Stomach (tissue), 9 donors: ENCODE data around the gene PTPRM. TPM values are rescaled to one million over a fixed set of nuclear protein-coding genes. Genes with fewer than 3 reads are reported as not detected.

Experiments used
- DNase-seq, 2 donors: peaks; one replicate each; pipeline versions ENCODE4 v3.0.0 to v3.0.0-alpha.2; 2013 to 2019
- H3K27ac ChIP-seq, 5 donors: fragments of 200-600 bp in 4 of 5; sonication (generic) in 4 of 5; one replicate each; pipeline ENCODE4 v1.5.1; 2013 to 2019; ENCODE audit warnings: mild to moderate bottlenecking in 1 of 5, moderate library complexity in 1 of 5
- H3K27me3 ChIP-seq, 3 donors: fragments of 200-600 bp; sonication (generic); one replicate each; pipeline ENCODE4 v1.5.1; 2017 to 2019; ENCODE audit warnings: mixed run types in 1 of 3
- H3K36me3 ChIP-seq, 4 donors: fragments of 200-600 bp; sonication (generic); 1 replicate in 3 of 4; 2 replicates in 1 of 4; pipeline ENCODE4 v1.5.1; 2016 to 2019
- H3K4me1 ChIP-seq, 4 donors: fragments of 200-600 bp; sonication (generic); one replicate each; pipeline ENCODE4 v1.5.1; 2016 to 2019
- H3K4me3 ChIP-seq, 4 donors: fragments of 200-600 bp; sonication (generic) in 3 of 4; one replicate each; pipeline ENCODE4 v1.5.1; 2016 to 2019; ENCODE audit warnings: mild to moderate bottlenecking in 1 of 4
- H3K9me3 ChIP-seq, 4 donors: fragments of 200-600 bp; sonication (generic); one replicate each; pipeline ENCODE4 v1.5.1; 2016 to 2019
- EP300 ChIP-seq: sonication (generic); formaldehyde crosslinking; IDR thresholded peaks from one replicate; pipeline ENCODE4 v1.6.1; 2017; ENCODE audit warnings: antibody characterized with exemption
- POLR2A ChIP-seq, 4 donors: fragments of 450-650 bp; IDR thresholded peaks; one replicate each; pipeline ENCODE4 v1.6.1; 2016; ENCODE audit warnings: antibody characterized with exemption in 4 of 4, control low read depth in 2 of 4, mild to moderate bottlenecking in 1 of 4, moderate library complexity in 1 of 4
- POLR2AphosphoS5 ChIP-seq, 3 donors: sonication (generic); formaldehyde crosslinking; IDR thresholded peaks; one replicate each; pipeline ENCODE4 v1.6.1; 2016; ENCODE audit warnings: antibody characterized with exemption in 3 of 3
- WGBS, 5 donors: extraction: QIAGEN DNeasy Blood & Tissue Kit in 3 of 5; methylation state at CpG; one replicate each; pipeline versions ENCODE4 v1.1.5 to v1.1.7; 2013 to 2018; 5-methylcytosine and 5-hydroxymethylcytosine counted together
- intact Hi-C: fragments of 100-400 bp; cut with DNase I; formaldehyde crosslinking; loops from one replicate; pipeline ENCODE4 v1.15.1; 2023; ENCODE audit warnings: low total_unique reads
- polyA plus RNA-seq, 3 donors: library from polyadenylated mRNA; stranded (reverse); fragments of 200-250 nt; gene quantifications; one replicate each; pipeline ENCODE4 v1.2.3, GENCODE V29; 2013
- total RNA-seq, 5 donors: library from RNA; depleted of rRNA; stranded (reverse); fragments of >200 nt; gene quantifications; one replicate each; pipeline versions ENCODE4 v1.1.0 to v1.2.3, GENCODE V29; 2014 to 2016
- TF ChIP-seq, protein P1 (sequence below), 7 experiments: fragments of 450-650 bp in 4 of 7; fragments of 200-600 bp in 3 of 7; sonication (generic) in 3 of 7; IDR thresholded peaks; one replicate each; pipeline ENCODE4 v1.5.1; 2016 to 2019; ENCODE audit warnings: antibody characterized with exemption in 7 of 7, control low read depth in 2 of 7, mild to moderate bottlenecking in 1 of 7
- donor health status: healthy with polysubstance abuse.
- donor health status: Bipolar disorder and iron deficiency.
- donor health status: healthy.

The PTPRM gene
- total and polyA plus RNA-seq, 8 donors: 7.5 to 246 (median 58.2) TPM

- intact Hi-C loops: no loop called here
- Histone ChIP-seq H3K27me3 (no peaks in the 10 kb centered on the region), H3K9me3 (no peaks in the 10 kb centered on the region), H3K36me3 (no peaks in the 10 kb centered on the region), H3K4me3 (no peak overlapping the region), H3K27ac (peak overlapping the region in 2 of 5 donors; percentile 3 to 44), H3K4me1 (peaks cover 0 to 40% (median 9%) of the 10 kb centered on the region in 4 donors)
- 45 to 73% (median 54%) methylated on average over 2 of the region's 2 CpGs for WGBS, 5 donors
- TF ChIP-seq EP300: no peak
- TF ChIP-seq POLR2AphosphoS5 (IDR thresholded peaks at IDR 0.05): no peak
- TF ChIP-seq, protein P1, sequence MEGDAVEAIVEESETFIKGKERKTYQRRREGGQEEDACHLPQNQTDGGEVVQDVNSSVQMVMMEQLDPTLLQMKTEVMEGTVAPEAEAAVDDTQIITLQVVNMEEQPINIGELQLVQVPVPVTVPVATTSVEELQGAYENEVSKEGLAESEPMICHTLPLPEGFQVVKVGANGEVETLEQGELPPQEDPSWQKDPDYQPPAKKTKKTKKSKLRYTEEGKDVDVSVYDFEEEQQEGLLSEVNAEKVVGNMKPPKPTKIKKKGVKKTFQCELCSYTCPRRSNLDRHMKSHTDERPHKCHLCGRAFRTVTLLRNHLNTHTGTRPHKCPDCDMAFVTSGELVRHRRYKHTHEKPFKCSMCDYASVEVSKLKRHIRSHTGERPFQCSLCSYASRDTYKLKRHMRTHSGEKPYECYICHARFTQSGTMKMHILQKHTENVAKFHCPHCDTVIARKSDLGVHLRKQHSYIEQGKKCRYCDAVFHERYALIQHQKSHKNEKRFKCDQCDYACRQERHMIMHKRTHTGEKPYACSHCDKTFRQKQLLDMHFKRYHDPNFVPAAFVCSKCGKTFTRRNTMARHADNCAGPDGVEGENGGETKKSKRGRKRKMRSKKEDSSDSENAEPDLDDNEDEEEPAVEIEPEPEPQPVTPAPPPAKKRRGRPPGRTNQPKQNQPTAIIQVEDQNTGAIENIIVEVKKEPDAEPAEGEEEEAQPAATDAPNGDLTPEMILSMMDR (IDR thresholded peaks at IDR 0.05): no peak
- TF ChIP-seq POLR2A (IDR thresholded peaks at IDR 0.05): no peak
- peak in 1 of 2 donors; percentile 44 for DNase-seq
These were observed 41.7 kb downstream of the PTPRM start for GRCh38 chr18:7608781-7609201.

DNA sequence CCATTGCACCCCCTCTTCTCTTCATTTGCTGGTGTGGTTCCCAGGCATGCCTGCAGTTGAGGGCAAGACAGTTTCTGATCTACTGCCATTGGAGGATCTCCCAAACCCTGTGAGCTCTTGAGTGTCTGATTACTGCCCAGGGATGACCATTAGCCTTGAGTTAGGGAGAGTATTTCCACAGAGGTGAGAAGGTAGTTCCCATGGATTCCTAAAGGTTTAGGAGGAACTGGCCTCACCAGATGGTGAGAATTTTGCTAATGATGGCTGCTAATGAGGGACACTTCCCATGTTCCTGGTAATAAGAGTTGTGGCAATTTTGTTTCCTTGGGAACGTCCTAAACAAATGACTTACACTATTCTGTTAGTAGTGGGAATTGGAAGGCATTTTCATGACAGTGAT lies 42.5 kb downstream of the PTPRM start:
- Histone ChIP-seq H3K27ac (peak overlapping the region in 1 of 5 donors; percentile 44), H3K27me3 (no peaks in the 10 kb centered on the region), H3K4me3 (no peak overlapping the region), H3K9me3 (no peaks in the 10 kb centered on the region), H3K36me3 (no peaks in the 10 kb centered on the region), H3K4me1 (peaks cover 0 to 34% (median 9%) of the 10 kb centered on the region in 4 donors)
- WGBS, 5 donors: 76 to 100% (median 82%) methylated on average over 1 of the region's 1 CpG
- no peak for TF ChIP-seq EP300
- TF ChIP-seq POLR2A (IDR thresholded peaks at IDR 0.05): no peak
- TF ChIP-seq POLR2AphosphoS5 (IDR thresholded peaks at IDR 0.05): no peak
- TF ChIP-seq, protein P1 (IDR thresholded peaks at IDR 0.05): no peak
- DNase-seq: no peak
- intact Hi-C loops: no loop called here

- WGBS, 5 donors: 48 to 68% (median 61%) methylated on average over 4 of the region's 4 CpGs
- Histone ChIP-seq H3K27me3 (no peaks in the 10 kb centered on the region), H3K4me3 (no peak overlapping the region), H3K4me1 (peaks cover 5 to 41% (median 19%) of the 10 kb centered on the region in 4 donors), H3K27ac (no peak overlapping the region), H3K36me3 (no peaks in the 10 kb centered on the region), H3K9me3 (no peaks in the 10 kb centered on the region)
- no peak for DNase-seq
- intact Hi-C loops: no loop called here
- TF ChIP-seq EP300 (no peak), POLR2A (IDR thresholded peaks at IDR 0.05) (no peak), POLR2AphosphoS5 (IDR thresholded peaks at IDR 0.05) (no peak)
- TF ChIP-seq, protein P1 (IDR thresholded peaks at IDR 0.05): no peak
These were observed 46.9 kb downstream of the PTPRM start for GRCh38 chr18:7614042-7614441.

GRCh38 chr18:7615840-7616239 lies 48.7 kb downstream of the PTPRM start:
- H3K36me3 ChIP-seq: no peaks in the 10 kb centered on the region
- H3K27ac ChIP-seq: peak overlapping the region in 1 of 5 donors; percentile 65
- H3K4me1 ChIP-seq: peaks cover 5 to 45% (median 24%) of the 10 kb centered on the region in 4 donors

More at GRCh38 chr18:7615840-7616239, 48.7 kb downstream of the PTPRM start:
- intact Hi-C loops: no loop called here
- no peaks in the 10 kb centered on the region for H3K9me3 ChIP-seq
- no peak for DNase-seq
- no peaks in the 10 kb centered on the region for H3K27me3 ChIP-seq
- WGBS, 5 donors: 89 to 97% (median 92%) methylated on average over 8 to 9 of the region's 9 CpGs
- no peak overlapping the region for H3K4me3 ChIP-seq
- no peak for TF ChIP-seq EP300
- no peak for TF ChIP-seq POLR2AphosphoS5 (IDR thresholded peaks at IDR 0.05)
- TF ChIP-seq, protein P1 (IDR thresholded peaks at IDR 0.05): no peak
- TF ChIP-seq POLR2A (IDR thresholded peaks at IDR 0.05): no peak
